Heart left ventricle (tissue), 16 donors: ENCODE measurements around the gene HDAC4. TPM values are rescaled to one million over a fixed set of nuclear protein-coding genes. Genes with fewer than 3 reads are reported as not detected.

Experiments used
- ATAC-seq, 4 donors: fragments of 200-7000 bp; cut with Tn5 transposase; one replicate each; pipeline ENCODE4 v1.9.1; 2020 to 2022; ENCODE audit warnings: moderate library complexity in 4 of 4, mild to moderate bottlenecking in 3 of 4, moderate number of reproducible peaks in 1 of 4
- DNase-seq, 5 donors: peaks; one replicate each; pipeline ENCODE4 v3.0.0-alpha.2; 2020
- H3K27ac ChIP-seq, 12 donors: fragments of 200-600 bp; sonication (generic) in 4 of 12; one replicate each; pipeline versions ENCODE4 v1.5.0 to v1.8.0; 2016 to 2022; ENCODE audit warnings: mild to moderate bottlenecking in 2 of 12
- H3K27me3 ChIP-seq, 9 donors: fragments of 200-600 bp; sonication (generic) in 2 of 9; one replicate each; pipeline versions ENCODE4 v1.5.1 to v1.8.0; 2016 to 2022; ENCODE audit warnings: mild to moderate bottlenecking in 3 of 9
- H3K36me3 ChIP-seq, 9 donors: fragments of 200-600 bp; sonication (generic) in 2 of 9; one replicate each; pipeline versions ENCODE4 v1.5.0 to v1.8.0; 2018 to 2022; ENCODE audit warnings: mild to moderate bottlenecking in 2 of 9
- H3K4me1 ChIP-seq, 12 donors: fragments of 200-600 bp; sonication (generic) in 4 of 12; one replicate each; pipeline versions ENCODE4 v1.5.0 to v1.8.0; 2016 to 2022; ENCODE audit warnings: mild to moderate bottlenecking in 3 of 12
- H3K4me3 ChIP-seq, 12 donors: fragments of 200-600 bp; sonication (generic) in 4 of 12; one replicate each; pipeline versions ENCODE4 v1.5.0 to v1.8.0; 2017 to 2022; ENCODE audit warnings: mild to moderate bottlenecking in 9 of 12, moderate library complexity in 4 of 12
- H3K9me3 ChIP-seq, 12 donors: fragments of 200-600 bp; sonication (generic) in 4 of 12; one replicate each; pipeline versions ENCODE4 v1.5.0 to v1.8.0; 2016 to 2022; ENCODE audit warnings: mild to moderate bottlenecking in 1 of 12
- CTCF ChIP-seq, 12 donors: fragments of 200-600 bp; sonication (generic) in 4 of 12; IDR thresholded peaks; one replicate each; pipeline versions ENCODE4 v1.5.0 to v1.8.0; 2018 to 2022; ENCODE audit warnings: antibody characterized with exemption in 12 of 12, mild to moderate bottlenecking in 5 of 12
- POLR2A ChIP-seq, 2 donors: fragments of 450-650 bp; IDR thresholded peaks; one replicate each; pipeline ENCODE4 v1.6.1; 2017; ENCODE audit warnings: antibody characterized with exemption in 2 of 2, mild to moderate bottlenecking in 2 of 2, moderate library complexity in 2 of 2
- WGBS, 4 donors: extraction: QIAGEN DNeasy Blood & Tissue Kit in 2 of 4; methylation state at CpG; one replicate each; pipeline versions ENCODE4 v1.1.5 to v1.1.7; 2013 to 2018; 5-methylcytosine and 5-hydroxymethylcytosine counted together
- intact Hi-C, 10 donors: fragments of 100-400 bp; cut with DNase I; formaldehyde crosslinking; loops; one replicate each; pipeline versions ENCODE4 v1.11.1 to v1.14.2; 2022
- polyA plus RNA-seq, 2 donors: library from polyadenylated mRNA; stranded (reverse); fragments of 200-250 nt; gene quantifications; one replicate each; pipeline ENCODE4 v1.2.3, GENCODE V29; 2013
- total RNA-seq, 9 donors: library from RNA; depleted of rRNA in 2 of 9; stranded (reverse); fragments of >200 nt in 2 of 9; fragmentation: NEBNext Ultra II Directional in 3 of 9; extraction: Animal tissue kit (Norgen Biotek cat#: 25700) in 3 of 9; gene quantifications; one replicate each; pipeline versions ENCODE4 v1.1.0 to v1.2.4, GENCODE V29; 2016 to 2023
- donor health status: ischemic (EF 13 %, LVEDD 7.1; RV severe dilation, severe dysfunction).
- donor health status: healthy with polysubstance abuse.
- donor health status: DM: no; HTN: yes; CAD: no.
- donor health status: DM: no; HTN: no; CAD: no.
- donor health status: ischemic (EF 25% LVEDD 6.9; RV normal size, moderate dysfunction).
- donor health status: ischemic (EF 25% LVEDD 5.7; RV mildly dilated, moderate dysfunction).
- donor health status: healthy.
- donor health status: DM: yes; HTN: yes; CAD: no.
- donor health status: ischemic (EF 35%, LVEDD 5.7; RV mildly dilated, moderate dysfunction).
- donor health status: nonischemic (EF 11% LVEDD 7.7; RV severe dilation, severe dysfunction).
- donor health status: DM: yes; HTN: yes; CAD: no.
- donor health status: PGD.
- donor health status: ischemic (EF 29% LVEDD 5.4; RV normal size, mild dysfunction).
- donor health status: nonischemic (EF 23%, LVEDD 6.1; RV moderate dilation, normal function).

The HDAC4 gene
- total and polyA plus RNA-seq, 11 donors = 13.9 to 37.6 (median 27.5) TPM

- DNase-seq (no peak), ATAC-seq (no peak)
- WGBS, 4 donors = 94 to 97% (median 95%) methylated on average over 20 of the region's 20 CpGs
- intact Hi-C loops = loop anchor here in 1 of 10 donors (5.0 kb wide), 1 partner anchor 91 kb away; no protein-coding TSS in a partner anchor
- Histone ChIP-seq H3K4me3 (no peak overlapping the region), H3K9me3 (no peaks in the 10 kb centered on the region), H3K27me3 (no peaks in the 10 kb centered on the region), H3K4me1 (peaks cover 2 to 78% (median 31%) of the 10 kb centered on the region in 12 donors), H3K27ac (no peak overlapping the region), H3K36me3 (peaks cover 0 to 4% (median 0%) of the 10 kb centered on the region in 9 donors)
- TF ChIP-seq POLR2A (IDR thresholded peaks at IDR 0.05) (no peak), CTCF (IDR thresholded peaks at IDR 0.05) (no peak)
Observed at GRCh38 chr2:239236043-239236807, 164.6 kb downstream of the HDAC4 start.

- TF ChIP-seq POLR2A (IDR thresholded peaks at IDR 0.05) = no peak
- no peak for TF ChIP-seq CTCF (IDR thresholded peaks at IDR 0.05)
- Histone ChIP-seq H3K27ac (no peak overlapping the region), H3K36me3 (peaks cover 0 to 4% (median 0%) of the 10 kb centered on the region in 9 donors), H3K27me3 (no peaks in the 10 kb centered on the region), H3K4me3 (no peak overlapping the region), H3K9me3 (no peaks in the 10 kb centered on the region), H3K4me1 (peaks cover 2 to 78% (median 21%) of the 10 kb centered on the region in 12 donors)
- 91 to 95% (median 92%) methylated on average over 11 of the region's 11 CpGs for WGBS, 4 donors
- ATAC-seq = no peak
- intact Hi-C loops = loop anchor here in 1 of 10 donors (5.0 kb wide), 1 partner anchor 92 kb away; no protein-coding TSS in a partner anchor
- DNase-seq = no peak
Observed at GRCh38 chr2:239235311-239235710, 165.5 kb downstream of the HDAC4 start.

- Histone ChIP-seq H3K4me3 (no peak overlapping the region), H3K9me3 (no peaks in the 10 kb centered on the region), H3K4me1 (peaks cover 2 to 77% (median 17%) of the 10 kb centered on the region in 12 donors), H3K27me3 (no peaks in the 10 kb centered on the region), H3K27ac (peak overlapping the region in 1 of 12 donors; percentile 76), H3K36me3 (peaks cover 0 to 4% (median 0%) of the 10 kb centered on the region in 9 donors)
- no peak for TF ChIP-seq POLR2A (IDR thresholded peaks at IDR 0.05)
- TF ChIP-seq CTCF (IDR thresholded peaks at IDR 0.05) = no peak
- ATAC-seq (peak in 1 of 4 donors; percentile 15), DNase-seq (peak in 1 of 5 donors; percentile 14)
- 85 to 91% (median 90%) methylated on average over 22 of the region's 22 CpGs for WGBS, 4 donors
- intact Hi-C loops = loop anchor here in 1 of 10 donors (5.0 kb wide), 1 partner anchor 93 kb away; no protein-coding TSS in a partner anchor
Observed at GRCh38 chr2:239234191-239235175, 166.3 kb downstream of the HDAC4 start.
